GM21737 (cell line): ENCODE measurements around the gene CPS1.

Experiments
- ATAC-seq: cut with Tn5 transposase; IDR thresholded peaks from one replicate; pipeline ENCODE4 v1.9.1; 2021; ENCODE audit warnings: mild to moderate bottlenecking, moderate library complexity; ENCODE audit not compliant: unreplicated experiment

The CPS1 gene

DNA sequence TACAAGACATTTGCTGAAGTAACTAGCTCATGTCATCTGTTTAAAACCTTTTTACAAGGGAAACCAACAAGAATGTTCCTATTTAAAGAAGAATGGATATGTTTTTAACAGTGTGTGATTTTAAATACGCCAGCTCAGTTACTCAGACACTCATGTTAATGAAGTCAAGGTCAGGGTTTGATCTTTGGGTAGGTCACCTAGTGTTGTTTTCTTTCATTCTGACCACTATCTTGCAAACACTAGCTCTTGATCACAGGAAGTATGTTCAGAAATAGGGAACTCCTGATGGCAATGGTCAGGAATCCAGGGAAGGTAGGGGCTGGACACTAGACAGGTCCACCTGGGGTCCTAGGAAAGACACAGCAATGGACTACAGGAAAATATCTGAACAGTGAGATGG, 116.7 kb downstream of the CPS1 start:
- no peak for ATAC-seq

DNA sequence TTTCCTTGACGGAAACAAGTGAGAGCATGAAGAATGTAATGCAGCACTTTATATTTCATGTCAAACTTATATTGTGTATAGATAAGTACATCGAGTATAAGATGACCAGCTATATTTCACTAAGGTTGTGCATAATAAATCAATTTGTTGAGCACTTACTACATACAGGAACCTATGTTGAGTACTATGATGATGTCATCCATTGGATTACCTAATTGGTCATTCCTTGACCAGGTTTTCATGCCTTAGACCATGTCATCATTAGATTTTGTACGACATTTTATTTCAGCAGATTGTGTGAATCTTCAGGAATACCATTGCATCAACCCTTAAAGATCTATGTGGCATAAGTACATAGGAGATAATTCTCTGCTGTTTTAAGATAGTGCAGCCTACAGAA, 119.7 kb downstream of the CPS1 start:
- ATAC-seq = no peak

DNA sequence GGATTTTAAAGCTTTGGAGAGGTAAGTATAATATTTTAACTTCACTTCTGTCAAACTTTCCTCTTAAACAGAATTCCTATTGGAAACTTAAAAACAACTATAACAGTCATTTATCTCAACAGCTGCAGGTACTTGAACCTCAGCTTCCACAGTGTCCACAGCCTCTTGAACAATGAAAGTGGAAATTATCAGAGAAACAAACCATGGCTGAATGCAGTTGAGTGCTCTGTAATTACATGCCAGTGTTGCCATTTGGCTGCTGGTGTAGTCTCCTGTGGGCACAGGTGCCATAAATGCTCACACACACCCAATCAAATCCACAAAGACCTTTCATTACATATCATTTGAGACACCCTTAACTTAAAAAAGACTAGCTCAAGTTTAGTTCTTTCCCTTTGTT, 125.1 kb downstream of the CPS1 start:
- ATAC-seq = no peak

DNA sequence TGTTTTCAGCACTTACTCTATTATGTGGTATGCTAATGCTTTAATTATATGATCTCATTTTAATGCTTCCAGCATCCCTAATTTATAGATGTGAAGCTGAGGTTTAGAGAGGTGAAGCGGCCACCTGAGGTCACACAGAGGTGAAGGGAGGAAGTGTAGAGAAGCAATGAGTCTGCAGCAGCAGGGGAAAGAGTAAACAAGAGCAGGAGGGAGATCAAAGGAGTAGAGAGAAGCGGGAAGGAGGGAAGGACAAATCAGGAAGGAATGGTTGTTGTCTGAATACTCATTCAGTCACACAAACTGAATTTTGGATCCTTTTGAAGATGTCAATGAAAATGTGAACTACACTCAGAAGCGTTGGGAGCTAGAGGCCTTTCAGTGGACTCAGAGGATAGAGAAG, 130.0 kb downstream of the CPS1 start:
- ATAC-seq = no peak

DNA sequence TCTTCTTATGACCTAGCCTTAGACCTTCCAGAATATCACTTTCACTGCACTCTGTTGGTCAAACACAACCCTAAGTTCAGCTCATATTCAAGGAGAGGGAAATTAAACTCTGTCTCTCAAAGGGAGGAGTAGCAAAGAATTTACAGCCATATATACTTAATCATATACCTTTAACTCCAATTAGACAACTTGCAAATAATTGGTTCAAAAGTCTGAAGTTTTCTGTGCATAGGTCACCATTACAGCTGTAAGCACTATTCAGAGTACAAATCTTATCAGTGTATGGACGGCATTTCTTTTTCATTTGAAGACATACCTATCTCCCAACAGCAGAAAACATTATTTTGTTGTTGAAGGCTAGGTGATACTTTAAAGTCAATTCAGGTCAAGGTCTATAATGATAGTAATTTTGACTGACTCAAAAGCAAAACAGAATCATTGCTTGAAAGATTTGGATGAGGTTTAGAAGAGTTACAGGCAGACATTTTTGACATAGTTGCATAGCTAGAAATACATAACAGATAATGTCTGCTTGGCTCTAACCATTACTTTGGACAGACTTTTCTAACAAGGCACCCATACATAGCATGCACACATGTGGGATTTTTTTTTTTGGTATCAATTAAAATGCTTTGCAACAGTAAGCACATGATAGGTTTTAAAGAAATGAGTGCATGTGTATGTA, 131.5 kb downstream of the CPS1 start:
- ATAC-seq = no peak

DNA sequence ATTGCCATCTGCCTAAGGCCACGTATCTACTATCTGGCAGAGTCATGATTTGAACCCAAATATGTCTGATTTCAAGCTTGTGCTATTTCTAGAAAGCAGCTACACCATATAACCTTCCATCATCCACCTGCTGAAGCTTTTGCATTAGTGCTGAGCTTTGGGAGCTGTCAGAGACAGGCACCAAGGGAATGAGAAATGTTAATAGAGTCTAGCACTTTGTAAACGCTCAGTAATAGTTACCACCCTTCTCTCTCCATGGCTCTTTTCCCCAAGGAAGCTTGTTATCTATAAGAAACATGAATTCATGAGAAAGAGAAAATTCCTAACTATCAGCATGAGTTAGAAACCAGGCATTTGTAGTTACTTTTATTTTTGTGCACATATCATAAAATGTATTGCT, 151.5 kb downstream of the CPS1 start:
- no peak for ATAC-seq

DNA sequence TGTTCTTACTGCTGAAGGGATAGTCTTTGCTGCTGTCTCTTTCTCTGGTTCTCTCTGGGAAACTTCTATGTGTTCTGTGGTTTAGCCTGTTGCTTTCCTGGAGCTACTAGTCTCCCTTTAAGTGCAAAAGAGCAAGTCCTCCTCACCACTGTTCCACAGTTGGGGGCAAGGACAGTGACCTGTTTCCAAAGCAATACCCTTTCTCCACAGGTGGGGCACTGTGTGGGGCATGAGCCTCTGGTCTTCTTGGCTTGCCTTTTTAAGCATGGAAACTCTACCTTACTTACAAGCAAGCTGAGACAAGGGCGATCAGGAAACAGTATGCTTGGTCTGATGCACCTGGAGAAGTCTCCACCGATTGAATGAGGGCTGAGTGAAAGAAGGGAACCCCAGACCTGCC, 156.7 kb downstream of the CPS1 start:
- ATAC-seq = no peak

DNA sequence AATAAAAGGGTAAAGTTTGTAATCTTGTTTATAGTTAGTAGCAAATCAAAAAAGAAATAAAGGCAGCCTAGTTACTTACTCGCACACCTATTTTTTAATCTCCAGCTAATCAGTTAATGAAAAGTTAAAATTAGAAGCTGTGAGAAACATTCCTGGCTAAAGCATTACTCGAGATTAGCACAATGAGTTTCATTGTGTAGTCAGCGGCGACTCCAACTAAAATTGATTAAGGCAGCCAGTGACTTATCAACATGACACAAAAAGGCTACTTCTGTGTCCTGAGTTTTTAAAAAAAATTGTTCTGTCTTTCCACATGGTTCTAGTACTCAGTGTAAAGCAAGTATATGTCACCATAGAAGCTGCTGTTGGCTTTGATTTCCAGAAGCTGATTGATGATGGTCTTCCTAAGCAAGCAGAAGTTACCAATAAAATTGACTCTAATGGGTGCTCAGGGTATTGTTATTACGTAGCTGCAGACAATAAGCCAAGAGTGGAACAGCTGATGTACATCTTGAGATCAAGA, 159.2 kb downstream of the CPS1 start:
- ATAC-seq = no peak

DNA sequence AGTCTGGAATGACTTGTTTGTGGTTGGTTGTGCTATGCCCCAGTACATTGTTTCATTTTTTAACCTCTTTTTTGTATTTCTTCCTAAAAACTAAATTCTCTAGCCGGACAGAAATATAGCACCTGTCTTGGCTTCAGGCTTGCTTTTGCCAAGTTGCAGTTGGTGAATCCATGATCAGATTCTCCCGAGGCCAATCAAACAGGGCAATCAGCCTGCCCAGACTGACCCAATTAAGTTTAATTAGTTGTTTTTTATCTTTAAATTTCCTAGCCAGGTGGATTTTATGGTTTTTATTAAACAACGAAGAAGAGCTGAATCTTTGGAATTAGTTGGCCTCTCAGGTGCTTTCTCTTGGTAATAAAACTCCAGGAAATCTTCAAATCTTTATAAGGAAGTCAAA, 162.1 kb downstream of the CPS1 start:
- ATAC-seq = no peak

DNA sequence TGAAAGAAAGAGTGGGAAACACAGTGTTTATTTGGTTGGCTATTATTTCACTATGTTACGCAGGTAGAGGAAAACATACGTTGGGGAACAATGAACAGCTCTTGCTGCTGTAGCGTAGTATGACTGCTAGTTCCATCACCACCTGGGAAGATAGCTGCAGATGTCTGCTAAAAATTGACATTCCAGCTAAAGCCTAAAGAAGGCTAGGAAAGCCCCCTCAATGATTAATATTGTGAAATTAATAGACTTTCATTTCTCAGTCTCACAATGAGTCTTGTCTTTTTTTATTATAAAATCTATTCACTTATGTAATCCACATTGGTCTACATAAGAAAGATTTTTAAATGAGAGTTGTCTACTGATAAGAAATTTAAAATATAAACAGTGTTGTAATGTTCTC, 165.7 kb downstream of the CPS1 start:
- ATAC-seq = no peak

DNA sequence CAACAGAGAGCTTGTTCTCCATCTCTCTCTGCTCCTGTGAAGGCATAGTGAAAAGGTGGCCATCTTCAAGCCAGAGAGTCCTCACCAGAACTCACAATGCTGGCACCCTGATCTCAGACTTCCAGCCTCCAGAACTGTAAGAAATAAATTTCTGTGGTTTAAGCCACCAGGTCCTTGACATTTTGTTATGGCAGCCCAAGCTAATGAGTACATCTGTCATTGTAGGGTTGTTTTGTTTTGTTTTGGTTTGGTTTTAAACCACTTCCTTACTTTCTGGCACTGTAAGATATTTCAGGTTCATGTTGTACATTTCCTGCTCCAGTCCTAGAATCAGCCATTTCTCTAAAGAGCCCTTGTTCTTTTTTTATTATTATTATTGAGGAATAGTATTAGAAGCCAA, 171.2 kb downstream of the CPS1 start:
- no peak for ATAC-seq
